Lower leg skin (tissue), 4 donors: Measurements from ENCODE around the gene PRTFDC1. TPM values are rescaled to one million over a fixed set of nuclear protein-coding genes. Genes with fewer than 3 reads are reported as not detected.

Experiments
- DNase-seq, 2 donors: peaks; one replicate each; pipeline ENCODE4 v3.0.0-alpha.2; 2019; ENCODE audit warnings: low spot score in 2 of 2
- H3K4me3 ChIP-seq: fragments of 200-600 bp; sonication (generic); 2 replicates; pipeline ENCODE4 v1.5.1; 2017; ENCODE audit warnings: mild to moderate bottlenecking, low read depth; ENCODE audit not compliant: poor library complexity, severe bottlenecking
- CTCF ChIP-seq, 3 donors: fragments of 450-650 bp; IDR thresholded peaks; one replicate each; pipeline ENCODE4 v1.5.1; 2016; ENCODE audit warnings: antibody characterized with exemption in 3 of 3, mild to moderate bottlenecking in 3 of 3, moderate library complexity in 2 of 3
- POLR2A ChIP-seq, 2 donors: fragments of 450-650 bp; IDR thresholded peaks; one replicate each; pipeline ENCODE4 v1.6.1; 2016 to 2017; ENCODE audit warnings: antibody characterized with exemption in 2 of 2, mild to moderate bottlenecking in 1 of 2, moderate library complexity in 1 of 2
- WGBS, 2 donors: methylation state at CpG; one replicate each; pipeline ENCODE4 v1.1.5; 2018; 5-methylcytosine and 5-hydroxymethylcytosine counted together
- intact Hi-C: fragments of 100-400 bp; cut with DNase I; formaldehyde crosslinking; loops from one replicate; pipeline ENCODE4 v1.15.0; 2023; ENCODE audit warnings: low total_unique reads
- total RNA-seq, 4 donors: library from RNA; depleted of rRNA; stranded (reverse); fragments of >200 nt; gene quantifications; one replicate each; pipeline ENCODE4 v1.1.0, GENCODE V29; 2016

Gene PRTFDC1
- total RNA-seq, 4 donors from 2014 or later: 0.45 to 1.3 TPM; not detected in 2

GRCh38 chr10:24938076-24938475 is 14.3 kb downstream of the PRTFDC1 start:
- 92 to 93% methylated on average over 5 of the region's 5 CpGs for WGBS, 2 donors
- TF ChIP-seq CTCF (IDR thresholded peaks at IDR 0.05): no peak
- no peak for TF ChIP-seq POLR2A (IDR thresholded peaks at IDR 0.05)
- H3K4me3 ChIP-seq: no peak overlapping the region
- no peak for DNase-seq
- intact Hi-C loops: no loop called here

GRCh38 chr10:24935504-24936292 is 16.7 kb downstream of the PRTFDC1 start:
- DNase-seq: no peak
- WGBS, 2 donors: 77 to 84% methylated on average over 8 of the region's 8 CpGs
- TF ChIP-seq CTCF (IDR thresholded peaks at IDR 0.05) (no peak), POLR2A (IDR thresholded peaks at IDR 0.05) (no peak)
- no peak overlapping the region for H3K4me3 ChIP-seq
- intact Hi-C loops: no loop called here

GRCh38 chr10:24931236-24931635 is 21.2 kb downstream of the PRTFDC1 start:
- DNase-seq: no peak
- no peak for TF ChIP-seq POLR2A (IDR thresholded peaks at IDR 0.05)
- TF ChIP-seq CTCF (IDR thresholded peaks at IDR 0.05): no peak
- intact Hi-C loops: no loop called here
- 89 to 94% methylated on average over 1 of the region's 1 CpG for WGBS, 2 donors
- no peak overlapping the region for H3K4me3 ChIP-seq

GRCh38 chr10:24930427-24930826 is 22.0 kb downstream of the PRTFDC1 start:
- H3K4me3 ChIP-seq: no peak overlapping the region
- intact Hi-C loops: no loop called here
- DNase-seq: no peak
- 75 to 83% methylated on average over 2 of the region's 2 CpGs for WGBS, 2 donors
- TF ChIP-seq CTCF (IDR thresholded peaks at IDR 0.05) (no peak), POLR2A (IDR thresholded peaks at IDR 0.05) (no peak)

GRCh38 chr10:24929904-24930303 is 22.5 kb downstream of the PRTFDC1 start:
- no peak overlapping the region for H3K4me3 ChIP-seq
- intact Hi-C loops: loop anchor here (5.0 kb wide), 1 partner anchor 737 kb away; no protein-coding TSS in a partner anchor
- no peak for DNase-seq
- TF ChIP-seq POLR2A (IDR thresholded peaks at IDR 0.05) (no peak), CTCF (IDR thresholded peaks at IDR 0.05) (no peak)
- 89 to 92% methylated on average over 4 of the region's 4 CpGs for WGBS, 2 donors
